Left ventricle myocardium inferior (tissue), 1 donor: ENCODE data around the gene FBXL22. TPM values are rescaled to one million over a fixed set of nuclear protein-coding genes. Genes with fewer than 3 reads are reported as not detected.

Experiments used
- DNase-seq: peaks from one replicate; pipeline ENCODE4 v3.0.0-alpha.2; 2020
- H3K27ac ChIP-seq: fragments of 200-600 bp; replicated peaks from 2 replicates; pipeline ENCODE4 v1.8.0; 2021
- H3K27me3 ChIP-seq: fragments of 200-600 bp; 2 replicates; pipeline ENCODE4 v1.8.0; 2021; ENCODE audit warnings: low read depth
- H3K36me3 ChIP-seq: fragments of 200-600 bp; 2 replicates; pipeline ENCODE4 v1.8.0; 2021
- H3K4me1 ChIP-seq: fragments of 200-600 bp; 2 replicates; pipeline ENCODE4 v1.8.0; 2021
- H3K4me3 ChIP-seq: fragments of 200-600 bp; 2 replicates; pipeline ENCODE4 v1.8.0; 2021; ENCODE audit warnings: mild to moderate bottlenecking, moderate library complexity
- H3K9me3 ChIP-seq: fragments of 200-600 bp; replicated peaks from 2 replicates; pipeline ENCODE4 v1.8.0; 2021
- intact Hi-C: fragments of 100-400 bp; cut with micrococcal nuclease; formaldehyde crosslinking; loops from one replicate; pipeline ENCODE4 v1.11.0; 2022
- total RNA-seq: library from RNA; stranded (reverse); fragmentation: NEBNext Ultra II Directional; extraction: Animal tissue kit (Norgen Biotek cat#: 25700); gene quantifications from one replicate; pipeline ENCODE4 v1.2.1, GENCODE V29; 2021
- TF ChIP-seq, protein P1 (sequence below): fragments of 200-600 bp; IDR thresholded peaks from 2 replicates; pipeline ENCODE4 v1.8.0; 2021; ENCODE audit warnings: antibody characterized with exemption, mild to moderate bottlenecking, borderline replicate concordance
- donor health status: DM: no; HTN: yes; CAD: no; lungs with severe emphysema.

The FBXL22 gene
- total RNA-seq, 1 donor from 2014 or later = 29.5 TPM

DNA sequence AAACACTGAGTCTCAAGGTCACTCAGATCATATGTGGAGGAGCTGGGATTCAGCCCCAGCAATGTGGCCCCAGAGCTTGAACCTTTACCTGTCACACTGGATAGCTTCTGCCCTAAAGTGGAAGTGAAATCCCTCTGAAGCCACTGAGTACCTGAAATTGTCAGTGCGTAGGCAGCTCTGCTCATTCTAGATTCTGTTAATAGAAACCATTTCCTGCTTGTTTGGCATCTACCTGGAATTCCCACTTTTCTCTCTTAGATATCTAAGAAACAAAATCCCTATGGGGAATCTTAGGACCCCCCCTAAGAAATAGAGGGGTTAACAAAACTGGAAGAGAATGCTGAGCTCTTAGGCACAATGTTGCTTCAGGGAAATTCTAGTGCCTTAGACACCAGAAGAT, 29.8 kb downstream of the FBXL22 start:
- no peaks in the 10 kb centered on the region for H3K4me1 ChIP-seq
- H3K27ac ChIP-seq = no peak overlapping the region
- H3K4me3 ChIP-seq = no peak overlapping the region
- no peaks in the 10 kb centered on the region for H3K27me3 ChIP-seq
- DNase-seq = no peak
- intact Hi-C loops = no loop called here
- TF ChIP-seq, protein P1, sequence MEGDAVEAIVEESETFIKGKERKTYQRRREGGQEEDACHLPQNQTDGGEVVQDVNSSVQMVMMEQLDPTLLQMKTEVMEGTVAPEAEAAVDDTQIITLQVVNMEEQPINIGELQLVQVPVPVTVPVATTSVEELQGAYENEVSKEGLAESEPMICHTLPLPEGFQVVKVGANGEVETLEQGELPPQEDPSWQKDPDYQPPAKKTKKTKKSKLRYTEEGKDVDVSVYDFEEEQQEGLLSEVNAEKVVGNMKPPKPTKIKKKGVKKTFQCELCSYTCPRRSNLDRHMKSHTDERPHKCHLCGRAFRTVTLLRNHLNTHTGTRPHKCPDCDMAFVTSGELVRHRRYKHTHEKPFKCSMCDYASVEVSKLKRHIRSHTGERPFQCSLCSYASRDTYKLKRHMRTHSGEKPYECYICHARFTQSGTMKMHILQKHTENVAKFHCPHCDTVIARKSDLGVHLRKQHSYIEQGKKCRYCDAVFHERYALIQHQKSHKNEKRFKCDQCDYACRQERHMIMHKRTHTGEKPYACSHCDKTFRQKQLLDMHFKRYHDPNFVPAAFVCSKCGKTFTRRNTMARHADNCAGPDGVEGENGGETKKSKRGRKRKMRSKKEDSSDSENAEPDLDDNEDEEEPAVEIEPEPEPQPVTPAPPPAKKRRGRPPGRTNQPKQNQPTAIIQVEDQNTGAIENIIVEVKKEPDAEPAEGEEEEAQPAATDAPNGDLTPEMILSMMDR = no peak
- peaks cover 100% of the 10 kb centered on the region for H3K36me3 ChIP-seq
- H3K9me3 ChIP-seq = no peaks in the 10 kb centered on the region

DNA sequence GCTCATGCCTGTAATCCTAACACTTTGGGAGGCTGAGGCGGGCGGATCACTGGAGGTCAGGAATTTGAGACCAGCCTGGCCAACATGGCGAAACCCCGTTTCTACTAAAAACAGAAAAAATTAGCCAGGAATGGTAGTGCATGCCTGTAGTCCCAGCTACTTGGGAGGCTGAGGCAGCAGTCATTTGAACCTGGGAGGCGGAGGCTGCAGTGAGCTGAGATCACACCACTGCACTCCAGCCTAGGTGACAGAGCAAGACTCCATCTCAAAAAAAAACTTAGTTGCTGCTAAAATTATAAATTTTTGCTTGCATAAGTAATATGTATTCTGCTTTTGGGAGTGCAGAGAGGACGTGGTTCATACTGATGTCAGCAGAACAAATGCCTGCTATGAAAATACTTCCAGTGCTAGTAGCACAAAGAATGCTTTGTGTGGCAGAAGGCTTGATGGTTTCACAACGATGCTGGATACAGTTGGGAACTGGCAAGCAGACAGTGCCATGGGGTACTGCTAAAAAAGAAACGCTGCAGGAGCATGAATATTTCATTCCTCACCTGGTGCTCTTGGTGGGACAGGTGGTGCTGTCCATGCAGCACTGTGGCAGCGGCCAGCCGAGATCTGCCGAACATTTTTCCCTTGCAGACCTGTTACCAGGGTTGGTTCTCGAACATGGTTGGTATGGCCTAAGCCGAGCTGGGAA, 31.1 kb downstream of the FBXL22 start:
- no peaks in the 10 kb centered on the region for H3K27me3 ChIP-seq
- peaks cover 100% of the 10 kb centered on the region for H3K36me3 ChIP-seq
- intact Hi-C loops = no loop called here
- H3K4me1 ChIP-seq = no peaks in the 10 kb centered on the region
- H3K27ac ChIP-seq = no peak overlapping the region
- DNase-seq = no peak
- TF ChIP-seq, protein P1 = no peak
- H3K9me3 ChIP-seq = no peaks in the 10 kb centered on the region
- H3K4me3 ChIP-seq = no peak overlapping the region

DNA sequence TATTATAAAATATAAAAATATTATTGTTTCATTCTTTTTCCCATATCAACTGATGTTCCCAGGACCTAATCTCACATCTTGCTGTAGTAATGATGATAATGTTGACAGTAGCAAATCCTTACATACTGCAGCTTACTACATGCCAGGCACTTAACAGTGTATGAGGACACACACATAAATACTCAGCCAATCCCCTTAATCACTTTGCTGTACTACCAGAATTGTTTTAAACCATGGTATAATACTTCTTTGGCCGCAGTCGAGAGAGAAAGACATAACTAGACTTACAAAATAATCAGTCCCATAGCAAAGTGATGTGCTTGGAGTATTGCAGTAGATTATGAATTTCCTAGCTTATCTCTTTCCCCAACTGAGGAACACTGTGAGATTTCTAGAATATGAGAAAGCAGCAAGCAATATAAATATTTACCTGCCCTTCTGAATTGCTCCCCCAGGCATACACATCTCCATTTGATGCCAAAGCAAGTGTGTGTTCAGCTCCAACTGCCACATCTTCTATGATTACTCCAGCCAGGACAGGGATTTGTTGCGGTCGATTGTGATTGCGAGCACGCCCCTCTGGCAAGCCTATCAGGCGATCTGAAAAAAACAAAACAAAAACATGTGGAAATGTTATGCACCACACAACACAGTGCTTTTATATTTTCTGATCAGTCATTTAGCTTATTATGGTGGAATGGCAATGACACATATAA, 33.0 kb downstream of the FBXL22 start:
- intact Hi-C loops = no loop called here
- Histone ChIP-seq H3K36me3 (peaks cover 100% of the 10 kb centered on the region), H3K9me3 (no peaks in the 10 kb centered on the region), H3K27me3 (no peaks in the 10 kb centered on the region), H3K4me1 (no peaks in the 10 kb centered on the region), H3K4me3 (no peak overlapping the region), H3K27ac (no peak overlapping the region)
- TF ChIP-seq, protein P1 = no peak
- no peak for DNase-seq

DNA sequence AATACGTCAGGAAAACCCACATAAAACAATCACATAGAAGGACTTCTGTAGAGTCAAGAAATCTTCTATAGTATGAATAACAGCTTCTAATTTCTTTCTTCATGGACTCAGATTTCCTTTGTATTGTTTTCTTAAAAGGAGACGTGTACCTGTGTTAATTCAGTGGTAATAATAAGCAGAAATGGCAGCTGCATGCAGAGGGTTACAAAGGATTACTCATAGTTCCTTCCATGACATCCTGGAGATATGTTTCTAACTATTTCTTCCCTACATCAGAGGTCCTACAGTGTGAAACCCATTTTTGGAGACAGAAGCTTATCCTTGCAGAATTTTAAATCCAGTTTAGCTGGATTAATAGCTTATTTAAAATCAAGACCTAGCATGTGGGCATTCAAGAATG, 36.1 kb downstream of the FBXL22 start:
- intact Hi-C loops = no loop called here
- Histone ChIP-seq H3K27me3 (no peaks in the 10 kb centered on the region), H3K27ac (no peak overlapping the region), H3K4me1 (no peaks in the 10 kb centered on the region), H3K36me3 (peaks cover 100% of the 10 kb centered on the region), H3K4me3 (no peak overlapping the region), H3K9me3 (no peaks in the 10 kb centered on the region)
- no peak for DNase-seq
- TF ChIP-seq, protein P1 = no peak

DNA sequence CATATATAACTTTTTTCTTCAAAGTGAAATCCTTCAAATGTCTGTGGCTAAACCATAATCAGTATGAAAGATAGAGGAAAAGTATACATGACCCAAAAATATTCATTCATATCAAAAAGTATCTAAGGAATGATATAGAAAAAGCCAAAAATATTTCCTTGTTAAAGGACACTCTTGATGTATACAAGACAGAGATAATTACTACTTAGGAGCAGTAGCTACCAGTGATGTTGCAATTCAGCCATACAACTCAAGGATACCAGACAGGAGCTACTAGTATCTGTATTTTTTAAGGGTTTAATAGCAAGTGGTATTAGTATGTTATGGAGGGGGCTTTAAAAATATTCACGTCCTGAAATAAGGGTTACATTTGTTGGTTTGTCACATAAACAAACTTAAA, 37.0 kb downstream of the FBXL22 start:
- peaks cover 100% of the 10 kb centered on the region for H3K36me3 ChIP-seq
- intact Hi-C loops = no loop called here

More for the DNA sequence above, 37.0 kb downstream of the FBXL22 start:
- Histone ChIP-seq H3K9me3 (no peaks in the 10 kb centered on the region), H3K27ac (no peak overlapping the region), H3K27me3 (no peaks in the 10 kb centered on the region), H3K4me3 (no peak overlapping the region), H3K4me1 (no peaks in the 10 kb centered on the region)
- no peak for DNase-seq
- TF ChIP-seq, protein P1 = no peak
